Neural cell (in vitro differentiated cells): ENCODE results near the gene SLC6A8. TPM values are rescaled to one million over a fixed set of nuclear protein-coding genes. Genes with fewer than 3 reads are reported as not detected.

Experiments used
- H2AFZ ChIP-seq: fragments of 200-600, 300-800 bp; sonication (generic), shearing (Covaris generic); 2 replicates; pipeline ENCODE4 v1.6.0; 2014; ENCODE audit warnings: low read depth, mild to moderate bottlenecking, antibody characterized with exemption, low read length, moderate library complexity
- H3F3A ChIP-seq: fragments of 200-600 bp; shearing (Covaris generic); 2 replicates; pipeline ENCODE4 v1.6.1; 2016; ENCODE audit warnings: mild to moderate bottlenecking, moderate library complexity, mixed read lengths, antibody characterized with exemption, low read length; ENCODE audit not compliant: insufficient read depth, poor library complexity, severe bottlenecking
- H3K27ac ChIP-seq: fragments of 200-600, 300-800 bp; sonication (generic), shearing (Covaris generic); 2 replicates; pipeline ENCODE4 v1.5.1; 2014; ENCODE audit warnings: mild to moderate bottlenecking, low read length, moderate library complexity
- H3K27me3 ChIP-seq: fragments of 300-800, 200-600 bp; sonication (generic), shearing (Covaris generic); 2 replicates; pipeline ENCODE4 v1.6.0; 2014; ENCODE audit warnings: mild to moderate bottlenecking, low read depth, low read length, moderate library complexity; ENCODE audit not compliant: insufficient read depth
- H3K36me3 ChIP-seq: fragments of 300-800, 200-600 bp; sonication (generic), shearing (Covaris generic); 2 replicates; pipeline ENCODE4 v1.5.1; 2014; ENCODE audit warnings: mild to moderate bottlenecking, antibody characterized with exemption, low read length, moderate library complexity; ENCODE audit not compliant: insufficient read depth
- H3K4me2 ChIP-seq: fragments of 300-800, 200-600 bp; sonication (generic), shearing (Covaris generic); 2 replicates; pipeline ENCODE4 v1.6.0; 2014; ENCODE audit warnings: mild to moderate bottlenecking, low read length
- H3K4me3 ChIP-seq: fragments of 300-800, 200-600 bp; sonication (generic), shearing (Covaris generic); 2 replicates; pipeline ENCODE4 v1.5.1; 2014; ENCODE audit warnings: mild to moderate bottlenecking, low read length, moderate library complexity
- H3K79me2 ChIP-seq: fragments of 200-600 bp; shearing (Covaris generic); replicated peaks from 2 replicates; pipeline ENCODE4 v1.6.0; 2014; ENCODE audit warnings: mild to moderate bottlenecking, low read length, moderate library complexity; ENCODE audit not compliant: insufficient read depth
- H3K9ac ChIP-seq: fragments of 300-800, 200-600 bp; sonication (generic), shearing (Covaris generic); 2 replicates; pipeline ENCODE4 v1.6.1; 2016; ENCODE audit warnings: mild to moderate bottlenecking, low read length, mixed read lengths
- H3K9me2 ChIP-seq: fragments of 200-600 bp; shearing (Covaris generic); 2 replicates; pipeline ENCODE4 v1.6.1; 2016; ENCODE audit warnings: mild to moderate bottlenecking, low read length, mixed read lengths; ENCODE audit not compliant: insufficient read depth
- H3K9me3 ChIP-seq: fragments of 200-600, 300-800 bp; sonication (generic), shearing (Covaris generic); 2 replicates; pipeline ENCODE4 v1.6.1; 2016; ENCODE audit warnings: mild to moderate bottlenecking, mixed run types, low read length, moderate library complexity, mixed read lengths
- H4K20me1 ChIP-seq: fragments of 200-600 bp; shearing (Covaris generic); 2 replicates; pipeline ENCODE4 v1.6.1; 2016; ENCODE audit warnings: mild to moderate bottlenecking, mixed run types; ENCODE audit not compliant: insufficient read depth
- EP300 ChIP-seq: fragments of 450-650 bp; conservative IDR thresholded peaks from 2 replicates; pipeline ENCODE4 v1.6.1; 2014; ENCODE audit warnings: antibody characterized with exemption, mild to moderate bottlenecking, moderate library complexity; ENCODE audit not compliant: poor library complexity, severe bottlenecking
- EZH2 ChIP-seq: fragments of 200-600, 300-800 bp; shearing (Covaris generic), sonication (generic); IDR thresholded peaks from 2 replicates; pipeline ENCODE4 v1.6.1; 2014; ENCODE audit warnings: antibody characterized with exemption, low read length, borderline replicate concordance, mild to moderate bottlenecking; ENCODE audit not compliant: insufficient read depth, poor library complexity, severe bottlenecking
- MXI1 ChIP-seq: fragments of 450-650 bp; conservative IDR thresholded peaks from 2 replicates; pipeline ENCODE4 v1.6.1; 2014; ENCODE audit warnings: antibody characterized with exemption, mild to moderate bottlenecking; ENCODE audit not compliant: poor library complexity, severe bottlenecking
- POLR2AphosphoS5 ChIP-seq: IDR thresholded peaks from 2 replicates; pipeline ENCODE4 v1.6.1; 2012
- RAD21 ChIP-seq: fragments of 450-650 bp; conservative IDR thresholded peaks from 2 replicates; pipeline ENCODE4 v1.6.1; 2014; ENCODE audit warnings: antibody characterized with exemption, mild to moderate bottlenecking, moderate library complexity
- SMC3 ChIP-seq: fragments of 450-650 bp; conservative IDR thresholded peaks from 2 replicates; pipeline ENCODE4 v1.6.1; 2014; ENCODE audit warnings: antibody characterized with exemption, mild to moderate bottlenecking, moderate library complexity; ENCODE audit not compliant: poor library complexity
- TAF1 ChIP-seq: IDR thresholded peaks from 2 replicates; pipeline ENCODE4 v1.6.1; 2012; ENCODE audit warnings: low read depth
- polyA plus RNA-seq: library from polyadenylated mRNA; depleted of rRNA; stranded (reverse); fragments of >200 nt; gene quantifications from 2 replicates; pipeline ENCODE4 v1.2.3, GENCODE V29; 2014
- TF ChIP-seq, protein P1 (sequence below): fragments of 450-650 bp; IDR thresholded peaks from 2 replicates; pipeline ENCODE4 v1.5.1; 2014; ENCODE audit warnings: antibody characterized with exemption, mild to moderate bottlenecking, moderate library complexity; ENCODE audit not compliant: poor library complexity, severe bottlenecking
- TF ChIP-seq, protein P2 (sequence below): IDR thresholded peaks from 2 replicates; pipeline ENCODE4 v1.6.1; 2012; ENCODE audit warnings: borderline replicate concordance

SLC6A8 gene
- polyA plus RNA-seq, 1 donor from 2014 or later: 36.4 TPM

DNA sequence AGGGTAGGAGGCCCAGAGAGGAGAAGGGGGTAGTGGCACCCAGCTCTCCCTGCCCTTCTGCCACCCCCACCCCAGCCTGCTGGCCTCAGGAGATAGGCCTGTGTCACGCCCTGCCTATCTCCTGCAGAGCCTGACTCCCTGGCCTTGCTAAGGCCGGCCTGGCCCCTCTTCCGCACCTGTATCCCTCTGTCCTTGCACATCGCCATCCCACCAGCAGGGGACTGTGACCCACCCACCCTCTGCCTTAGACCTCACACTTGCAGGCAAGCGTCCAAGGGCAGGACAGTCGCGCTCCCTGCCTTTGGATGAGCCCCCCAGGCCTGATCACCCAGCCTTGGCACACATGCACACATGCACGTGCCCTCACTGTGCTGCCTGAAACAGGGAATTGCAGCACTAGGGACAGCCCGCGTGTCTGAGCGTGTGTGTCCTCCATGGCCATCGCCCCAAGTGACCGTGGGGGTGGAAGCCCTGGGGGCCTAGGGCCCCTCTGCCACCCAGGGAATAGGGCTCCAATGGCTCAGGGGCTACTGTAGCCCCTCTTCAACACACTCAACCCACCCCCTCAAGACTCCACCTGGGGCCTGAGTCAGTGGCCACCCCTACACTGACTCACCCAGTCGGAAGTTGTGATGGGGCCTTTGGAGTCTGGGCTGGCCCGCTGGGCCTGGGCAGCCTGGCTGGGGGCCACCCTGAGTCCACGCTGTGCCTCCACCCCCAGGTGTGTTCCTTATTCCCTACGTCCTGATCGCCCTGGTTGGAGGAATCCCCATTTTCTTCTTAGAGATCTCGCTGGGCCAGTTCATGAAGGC is 2.1 kb downstream of the SLC6A8 start:
- Histone ChIP-seq H3K36me3 (no peaks in the 10 kb centered on the region), H3K27ac (no peak overlapping the region), H3K4me2 (no peak overlapping the region), H2AFZ (no peak overlapping the region), H3K9me2 (no peaks in the 10 kb centered on the region), H3K4me3 (peak overlapping the region; percentile 65), H3K27me3 (no peaks in the 10 kb centered on the region), H3K9ac (peak overlapping the region; percentile 23), H3K79me2 (peaks cover 9% of the 10 kb centered on the region), H3F3A (no peaks in the 10 kb centered on the region), H4K20me1 (peaks cover 4% of the 10 kb centered on the region), H3K9me3 (no peaks in the 10 kb centered on the region)
- no peak for TF ChIP-seq SMC3
- no peak for TF ChIP-seq RAD21
- TF ChIP-seq, protein P1, sequence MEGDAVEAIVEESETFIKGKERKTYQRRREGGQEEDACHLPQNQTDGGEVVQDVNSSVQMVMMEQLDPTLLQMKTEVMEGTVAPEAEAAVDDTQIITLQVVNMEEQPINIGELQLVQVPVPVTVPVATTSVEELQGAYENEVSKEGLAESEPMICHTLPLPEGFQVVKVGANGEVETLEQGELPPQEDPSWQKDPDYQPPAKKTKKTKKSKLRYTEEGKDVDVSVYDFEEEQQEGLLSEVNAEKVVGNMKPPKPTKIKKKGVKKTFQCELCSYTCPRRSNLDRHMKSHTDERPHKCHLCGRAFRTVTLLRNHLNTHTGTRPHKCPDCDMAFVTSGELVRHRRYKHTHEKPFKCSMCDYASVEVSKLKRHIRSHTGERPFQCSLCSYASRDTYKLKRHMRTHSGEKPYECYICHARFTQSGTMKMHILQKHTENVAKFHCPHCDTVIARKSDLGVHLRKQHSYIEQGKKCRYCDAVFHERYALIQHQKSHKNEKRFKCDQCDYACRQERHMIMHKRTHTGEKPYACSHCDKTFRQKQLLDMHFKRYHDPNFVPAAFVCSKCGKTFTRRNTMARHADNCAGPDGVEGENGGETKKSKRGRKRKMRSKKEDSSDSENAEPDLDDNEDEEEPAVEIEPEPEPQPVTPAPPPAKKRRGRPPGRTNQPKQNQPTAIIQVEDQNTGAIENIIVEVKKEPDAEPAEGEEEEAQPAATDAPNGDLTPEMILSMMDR: no peak
- TF ChIP-seq POLR2AphosphoS5: no peak
- no peak for TF ChIP-seq EZH2
- TF ChIP-seq MXI1: no peak
- no peak for TF ChIP-seq EP300
- TF ChIP-seq TAF1: no peak
- TF ChIP-seq, protein P2, sequence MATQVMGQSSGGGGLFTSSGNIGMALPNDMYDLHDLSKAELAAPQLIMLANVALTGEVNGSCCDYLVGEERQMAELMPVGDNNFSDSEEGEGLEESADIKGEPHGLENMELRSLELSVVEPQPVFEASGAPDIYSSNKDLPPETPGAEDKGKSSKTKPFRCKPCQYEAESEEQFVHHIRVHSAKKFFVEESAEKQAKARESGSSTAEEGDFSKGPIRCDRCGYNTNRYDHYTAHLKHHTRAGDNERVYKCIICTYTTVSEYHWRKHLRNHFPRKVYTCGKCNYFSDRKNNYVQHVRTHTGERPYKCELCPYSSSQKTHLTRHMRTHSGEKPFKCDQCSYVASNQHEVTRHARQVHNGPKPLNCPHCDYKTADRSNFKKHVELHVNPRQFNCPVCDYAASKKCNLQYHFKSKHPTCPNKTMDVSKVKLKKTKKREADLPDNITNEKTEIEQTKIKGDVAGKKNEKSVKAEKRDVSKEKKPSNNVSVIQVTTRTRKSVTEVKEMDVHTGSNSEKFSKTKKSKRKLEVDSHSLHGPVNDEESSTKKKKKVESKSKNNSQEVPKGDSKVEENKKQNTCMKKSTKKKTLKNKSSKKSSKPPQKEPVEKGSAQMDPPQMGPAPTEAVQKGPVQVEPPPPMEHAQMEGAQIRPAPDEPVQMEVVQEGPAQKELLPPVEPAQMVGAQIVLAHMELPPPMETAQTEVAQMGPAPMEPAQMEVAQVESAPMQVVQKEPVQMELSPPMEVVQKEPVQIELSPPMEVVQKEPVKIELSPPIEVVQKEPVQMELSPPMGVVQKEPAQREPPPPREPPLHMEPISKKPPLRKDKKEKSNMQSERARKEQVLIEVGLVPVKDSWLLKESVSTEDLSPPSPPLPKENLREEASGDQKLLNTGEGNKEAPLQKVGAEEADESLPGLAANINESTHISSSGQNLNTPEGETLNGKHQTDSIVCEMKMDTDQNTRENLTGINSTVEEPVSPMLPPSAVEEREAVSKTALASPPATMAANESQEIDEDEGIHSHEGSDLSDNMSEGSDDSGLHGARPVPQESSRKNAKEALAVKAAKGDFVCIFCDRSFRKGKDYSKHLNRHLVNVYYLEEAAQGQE: no peak

DNA sequence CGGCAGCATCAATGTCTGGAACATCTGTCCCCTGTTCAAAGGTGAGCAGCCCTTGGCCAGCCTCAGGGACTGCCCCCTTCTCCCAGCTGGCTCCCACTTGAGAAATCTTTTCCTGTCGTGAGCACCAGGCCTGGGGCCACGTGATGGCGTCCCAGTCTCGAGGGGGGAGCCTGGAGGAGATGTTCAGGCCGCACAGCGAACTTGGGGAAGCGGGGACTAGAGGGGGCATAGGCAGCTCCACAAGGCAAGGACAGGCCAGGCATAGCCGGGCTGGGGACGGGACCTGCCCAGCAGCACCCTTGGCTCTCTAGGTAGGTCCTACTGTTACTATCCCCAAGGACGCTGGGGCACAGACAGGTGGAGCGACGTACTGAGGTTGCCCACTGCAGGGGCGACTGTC is 2.7 kb downstream of the SLC6A8 start:
- H3K4me2 ChIP-seq: no peak overlapping the region
- no peaks in the 10 kb centered on the region for H3K36me3 ChIP-seq
- no peak overlapping the region for H3K9ac ChIP-seq

More for the DNA sequence above, 2.7 kb downstream of the SLC6A8 start:
- TF ChIP-seq, protein P2: no peak
- no peak for TF ChIP-seq SMC3
- no peak for TF ChIP-seq POLR2AphosphoS5
- TF ChIP-seq MXI1: no peak
- TF ChIP-seq, protein P1: no peak
- no peak for TF ChIP-seq RAD21
- TF ChIP-seq EZH2: no peak
- TF ChIP-seq EP300: no peak
- no peak for TF ChIP-seq TAF1
- Histone ChIP-seq H3K9me2 (no peaks in the 10 kb centered on the region), H3K27ac (no peak overlapping the region), H3K4me3 (peak overlapping the region; percentile 65), H3K27me3 (no peaks in the 10 kb centered on the region), H2AFZ (no peak overlapping the region), H3F3A (no peaks in the 10 kb centered on the region), H3K9me3 (no peaks in the 10 kb centered on the region), H4K20me1 (peaks cover 4% of the 10 kb centered on the region), H3K79me2 (peaks cover 9% of the 10 kb centered on the region)
